ENCODE measurements around the gene TCP11L1.
"Not testable (repeated sequence)": the region's sequence is repeated elsewhere in the genome, so short reads cannot be mapped to it uniquely, and the experiment has no call there.

DNA sequence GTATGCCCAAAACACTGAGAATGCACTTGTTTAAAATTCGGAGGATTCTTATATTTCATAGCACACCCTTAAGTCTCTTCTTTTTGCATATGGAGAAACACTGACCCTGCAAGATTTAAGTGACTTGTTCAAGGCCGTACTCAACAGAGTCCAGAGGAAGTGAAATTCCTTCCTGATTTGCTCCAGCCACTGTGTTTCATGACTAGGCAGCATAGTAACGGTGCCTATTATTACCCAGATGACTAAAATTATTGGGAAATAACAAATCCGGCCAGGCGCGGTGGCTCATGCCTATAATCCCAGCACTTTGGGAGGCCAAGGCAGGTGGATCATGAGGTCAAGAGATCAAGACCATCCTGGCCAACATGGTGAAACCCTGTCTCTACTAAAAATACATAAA, 9.3 kb downstream of the TCP11L1 start:
- TF ChIP-seq ZNF239 (CRISPR knock-in tag; IDR thresholded peaks at IDR 0.05); ILK (tag; IDR thresholded peaks at IDR 0.05; ENCODE audit: borderline replicate concordance, low read depth); EP300 (IDR thresholded peaks at IDR 0.05; ENCODE audit: low read length); NEUROD1 (IDR thresholded peaks at IDR 0.05; ENCODE audit: borderline replicate concordance, low read depth, low read length, partially characterized antibody); TAF1 (IDR thresholded peaks at IDR 0.05; ENCODE audit: control insufficient read depth, extremely low read depth, insufficient read depth, low read length, severe bottlenecking); RBM15 (IDR thresholded peaks at IDR 0.05; ENCODE audit: insufficient read depth, low read length); IRF2 (CRISPR knock-in tag; IDR thresholded peaks at IDR 0.05): not testable (repeated sequence)
- TF ChIP-seq, protein P1, sequence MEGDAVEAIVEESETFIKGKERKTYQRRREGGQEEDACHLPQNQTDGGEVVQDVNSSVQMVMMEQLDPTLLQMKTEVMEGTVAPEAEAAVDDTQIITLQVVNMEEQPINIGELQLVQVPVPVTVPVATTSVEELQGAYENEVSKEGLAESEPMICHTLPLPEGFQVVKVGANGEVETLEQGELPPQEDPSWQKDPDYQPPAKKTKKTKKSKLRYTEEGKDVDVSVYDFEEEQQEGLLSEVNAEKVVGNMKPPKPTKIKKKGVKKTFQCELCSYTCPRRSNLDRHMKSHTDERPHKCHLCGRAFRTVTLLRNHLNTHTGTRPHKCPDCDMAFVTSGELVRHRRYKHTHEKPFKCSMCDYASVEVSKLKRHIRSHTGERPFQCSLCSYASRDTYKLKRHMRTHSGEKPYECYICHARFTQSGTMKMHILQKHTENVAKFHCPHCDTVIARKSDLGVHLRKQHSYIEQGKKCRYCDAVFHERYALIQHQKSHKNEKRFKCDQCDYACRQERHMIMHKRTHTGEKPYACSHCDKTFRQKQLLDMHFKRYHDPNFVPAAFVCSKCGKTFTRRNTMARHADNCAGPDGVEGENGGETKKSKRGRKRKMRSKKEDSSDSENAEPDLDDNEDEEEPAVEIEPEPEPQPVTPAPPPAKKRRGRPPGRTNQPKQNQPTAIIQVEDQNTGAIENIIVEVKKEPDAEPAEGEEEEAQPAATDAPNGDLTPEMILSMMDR (IDR thresholded peaks at IDR 0.05 in 2 of 3, conservative IDR thresholded peaks at IDR 0.05 in 1 of 3; ENCODE audit: insufficient read depth in 2 of 3, low read depth in 1 of 3, low read length in 3 of 3), result not testable (repeated sequence)
